ENCODE data around the gene LECT2. TPM values are rescaled to one million over a fixed set of nuclear protein-coding genes. Genes with fewer than 3 reads are reported as not detected.

Gene LECT2
- total RNA-seq, 1 experiment from 2014 or later, result not detected

- H3K4me3 ChIP-seq (ENCODE audit: low read depth in 2 of 2, low read length in 2 of 2), result no peak overlapping the region
- no peak for ATAC-seq
- POLR2A ChIA-PET, result no interaction called here
- intact Hi-C loops (cut with micrococcal nuclease; ENCODE audit: unreplicated experiment), result no loop called here
- no TSS peak for BruUV-seq (replicated peaks)
- no peaks in the 10 kb centered on the region for H3K4me1 ChIP-seq (ENCODE audit: control insufficient read depth, insufficient read depth, low read length)
- in situ Hi-C loops (cut with HindIII; ENCODE audit: low pct_unique_long_range_greater_than_20kb, low sequenced_read_pairs), result no loop called here
- H3K9me3 ChIP-seq (ENCODE audit: control insufficient read depth, insufficient read depth, low read depth, low read length), result no peaks in the 10 kb centered on the region
- no peaks in the 10 kb centered on the region for H3K36me3 ChIP-seq (ENCODE audit: control insufficient read depth, insufficient read depth, low read length)
- CTCF ChIA-PET, result no interaction called here
- no peaks in the 10 kb centered on the region for H3K27me3 ChIP-seq (ENCODE audit: control insufficient read depth, insufficient read depth, low read length)
- DNase-seq (ENCODE audit: low read depth, low spot score), result no peak
- H3K27ac ChIP-seq (ENCODE audit: low read length), result no peak overlapping the region
- no peak for TF ChIP-seq CTCF (IDR thresholded peaks at IDR 0.05)
- no peak for TF ChIP-seq SIN3A (IDR thresholded peaks at IDR 0.05; ENCODE audit: borderline replicate concordance, insufficient read depth, low read depth, low read length)
- TF ChIP-seq REST (IDR thresholded peaks at IDR 0.05; ENCODE audit: insufficient read depth in 1 of 2, low read depth in 2 of 2, low read length in 1 of 2), result no peak
Measured at GRCh38 chr5:135995976-135996375, 41.2 kb upstream of the LECT2 start.

GRCh38 chr5:135993880-135994636 lies 39.3 kb upstream of the LECT2 start:
- Histone ChIP-seq H3K27me3 (ENCODE audit: control insufficient read depth, insufficient read depth, low read length) (no peaks in the 10 kb centered on the region), H3K4me3 (ENCODE audit: low read depth in 2 of 2, low read length in 2 of 2) (no peak overlapping the region), H3K9me3 (ENCODE audit: control insufficient read depth, insufficient read depth, low read depth, low read length) (no peaks in the 10 kb centered on the region), H3K36me3 (ENCODE audit: control insufficient read depth, insufficient read depth, low read length) (no peaks in the 10 kb centered on the region), H3K27ac (ENCODE audit: low read length) (no peak overlapping the region), H3K4me1 (ENCODE audit: control insufficient read depth, insufficient read depth, low read length) (no peaks in the 10 kb centered on the region)
- CTCF ChIA-PET, result no interaction called here
- no peak for DNase-seq (ENCODE audit: low read depth, low spot score)
- intact Hi-C loops (cut with micrococcal nuclease; ENCODE audit: unreplicated experiment), result no loop called here
- in situ Hi-C loops (cut with HindIII; ENCODE audit: low pct_unique_long_range_greater_than_20kb, low sequenced_read_pairs), result no loop called here
- POLR2A ChIA-PET, result no interaction called here
- ATAC-seq, result no peak
- no TSS peak for BruUV-seq (replicated peaks)
- TF ChIP-seq POLR2AphosphoS5 (IDR thresholded peaks at IDR 0.05; ENCODE audit: low read depth, low read length) (no peak), REST (IDR thresholded peaks at IDR 0.05; ENCODE audit: insufficient read depth in 1 of 2, low read depth in 2 of 2, low read length in 1 of 2) (no peak), TCF7L2 (IDR thresholded peaks at IDR 0.05; ENCODE audit: low read depth, low read length) (no peak), CTCF (IDR thresholded peaks at IDR 0.05) (no peak), SIN3A (IDR thresholded peaks at IDR 0.05; ENCODE audit: borderline replicate concordance, insufficient read depth, low read depth, low read length) (no peak)
